GM20000 (cell line): ENCODE data around the gene RAPGEF1.
"Not testable (repeated sequence)": the region's sequence is repeated elsewhere in the genome, so short reads cannot be mapped to it uniquely, and the experiment has no call there.

Experiments
- DNase-seq: peaks from one replicate; pipeline ENCODE4 v3.0.0; 2012; ENCODE audit warnings: low spot score
- TF ChIP-seq, protein P1 (sequence below): IDR thresholded peaks from 2 replicates; pipeline ENCODE4 v1.5.1; 2012; ENCODE audit warnings: mild to moderate bottlenecking, control low read depth; ENCODE audit errors: extremely low read depth, missing control alignments

RAPGEF1 gene

GRCh38 chr9:131690941-131691573 lies 48.8 kb downstream of the RAPGEF1 start:
- DNase-seq: no peak
- TF ChIP-seq, protein P1, sequence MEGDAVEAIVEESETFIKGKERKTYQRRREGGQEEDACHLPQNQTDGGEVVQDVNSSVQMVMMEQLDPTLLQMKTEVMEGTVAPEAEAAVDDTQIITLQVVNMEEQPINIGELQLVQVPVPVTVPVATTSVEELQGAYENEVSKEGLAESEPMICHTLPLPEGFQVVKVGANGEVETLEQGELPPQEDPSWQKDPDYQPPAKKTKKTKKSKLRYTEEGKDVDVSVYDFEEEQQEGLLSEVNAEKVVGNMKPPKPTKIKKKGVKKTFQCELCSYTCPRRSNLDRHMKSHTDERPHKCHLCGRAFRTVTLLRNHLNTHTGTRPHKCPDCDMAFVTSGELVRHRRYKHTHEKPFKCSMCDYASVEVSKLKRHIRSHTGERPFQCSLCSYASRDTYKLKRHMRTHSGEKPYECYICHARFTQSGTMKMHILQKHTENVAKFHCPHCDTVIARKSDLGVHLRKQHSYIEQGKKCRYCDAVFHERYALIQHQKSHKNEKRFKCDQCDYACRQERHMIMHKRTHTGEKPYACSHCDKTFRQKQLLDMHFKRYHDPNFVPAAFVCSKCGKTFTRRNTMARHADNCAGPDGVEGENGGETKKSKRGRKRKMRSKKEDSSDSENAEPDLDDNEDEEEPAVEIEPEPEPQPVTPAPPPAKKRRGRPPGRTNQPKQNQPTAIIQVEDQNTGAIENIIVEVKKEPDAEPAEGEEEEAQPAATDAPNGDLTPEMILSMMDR: no peak

DNA sequence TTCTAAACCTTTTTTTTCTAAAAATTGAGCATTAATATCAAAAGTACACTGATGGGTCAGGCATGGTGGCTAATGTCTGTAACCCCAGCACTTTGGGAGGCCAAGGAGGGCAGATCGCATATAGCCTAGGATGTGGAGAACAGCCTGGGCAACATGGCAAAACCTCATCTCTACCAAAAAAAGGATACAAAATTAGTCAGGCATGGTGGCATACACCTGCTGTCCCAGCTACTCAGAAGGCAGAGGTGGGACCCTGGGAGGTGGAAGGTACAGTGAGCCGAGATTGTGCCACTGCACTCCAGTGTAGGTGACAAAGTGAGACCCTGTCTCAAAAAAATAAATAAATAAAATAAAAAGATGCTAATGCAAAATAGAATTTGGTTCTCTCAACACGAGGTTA lies 49.4 kb downstream of the RAPGEF1 start:
- DNase-seq: no peak

GRCh38 chr9:131688377-131688776 lies 51.5 kb downstream of the RAPGEF1 start:
- TF ChIP-seq, protein P1: no peak
- DNase-seq: no peak

More for the DNA sequence above, 49.4 kb downstream of the RAPGEF1 start:
- TF ChIP-seq, protein P1: no peak

DNA sequence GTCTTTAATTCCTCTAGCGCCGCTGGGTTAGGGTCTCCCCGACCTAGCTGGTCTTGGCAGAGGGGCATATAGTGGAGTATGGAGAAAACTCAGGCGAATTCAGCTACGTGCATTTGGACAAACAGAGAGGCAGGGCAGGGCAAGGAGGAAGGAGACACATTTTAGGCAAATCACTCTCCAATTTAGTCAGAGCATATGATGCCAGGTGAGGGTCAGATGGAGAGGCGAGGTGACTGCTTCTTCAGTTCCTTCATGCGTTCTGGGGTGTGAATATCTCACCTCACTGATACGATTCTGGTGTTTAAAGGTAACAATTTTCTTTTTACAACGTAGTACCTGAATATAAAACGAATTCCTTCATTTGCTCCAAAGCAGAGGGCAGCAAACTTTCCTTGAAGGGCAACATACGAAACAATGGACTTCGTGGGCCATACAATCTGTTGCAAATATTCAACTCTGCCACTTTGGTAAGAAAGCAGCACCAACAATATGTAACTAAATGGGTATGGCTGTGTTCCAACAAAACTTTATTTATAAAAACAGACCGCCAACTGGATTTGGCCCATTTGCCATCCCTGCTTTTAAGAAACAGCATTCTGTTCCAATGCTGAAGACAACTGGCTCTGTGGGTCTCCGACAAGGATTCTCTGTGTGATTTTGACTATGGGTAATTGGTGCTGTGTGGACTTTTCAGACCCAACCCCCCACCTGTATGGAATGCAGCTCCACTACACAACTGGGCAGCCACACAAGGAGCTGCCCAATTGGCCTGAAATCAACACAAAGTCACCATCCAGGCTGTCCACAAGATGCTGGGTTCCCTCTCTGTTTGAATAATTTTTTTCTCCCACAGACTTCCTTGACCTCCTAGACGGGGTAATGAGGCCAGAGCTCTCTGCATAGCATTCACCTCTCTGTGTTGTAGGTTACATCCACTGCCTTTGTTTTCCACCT lies 53.8 kb downstream of the RAPGEF1 start:
- DNase-seq: no peak
- TF ChIP-seq, protein P1: no peak

DNA sequence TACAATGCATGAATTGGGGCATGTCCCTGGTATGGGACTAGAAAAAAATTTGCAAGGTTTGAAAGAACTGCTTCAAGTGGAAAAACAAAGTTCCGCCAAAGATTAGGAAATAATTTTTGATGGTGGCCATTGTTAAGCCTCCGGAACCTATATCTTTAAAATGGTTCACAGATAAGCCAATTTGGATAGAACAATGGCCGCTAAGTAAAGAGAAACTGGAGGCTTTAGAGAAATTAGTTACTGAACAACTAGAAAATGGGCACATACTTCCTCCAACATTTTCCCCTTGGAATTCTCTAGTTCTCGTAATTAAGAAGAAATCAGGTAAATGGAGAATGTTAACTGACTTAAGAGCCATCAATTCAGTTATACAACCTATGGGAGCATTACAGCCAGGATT lies 56.8 kb downstream of the RAPGEF1 start:
- not testable (repeated sequence) for DNase-seq

DNA sequence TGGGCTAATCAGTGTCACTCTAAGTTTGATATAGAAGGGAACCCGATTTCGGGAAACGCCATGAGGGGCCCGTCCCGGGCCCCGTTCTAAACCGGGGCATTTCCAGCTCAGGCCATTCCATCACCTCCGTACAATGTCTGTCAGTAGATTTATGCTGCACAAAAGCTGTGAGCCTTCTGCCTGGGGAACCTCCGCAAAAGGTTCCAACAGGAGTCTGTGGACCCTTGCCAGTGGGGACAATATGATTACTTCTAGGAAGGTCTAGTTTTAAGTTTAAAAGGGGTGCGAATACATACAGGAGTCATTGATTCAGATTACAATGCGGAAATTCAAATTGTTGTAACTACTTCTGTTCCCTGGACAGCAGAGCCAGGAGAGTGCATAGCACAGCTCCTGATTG lies 57.6 kb downstream of the RAPGEF1 start:
- TF ChIP-seq, protein P1: no peak
- DNase-seq: no peak

- DNase-seq: not testable (repeated sequence)
These were observed 58.0 kb downstream of the RAPGEF1 start for GRCh38 chr9:131681826-131682225.

DNA sequence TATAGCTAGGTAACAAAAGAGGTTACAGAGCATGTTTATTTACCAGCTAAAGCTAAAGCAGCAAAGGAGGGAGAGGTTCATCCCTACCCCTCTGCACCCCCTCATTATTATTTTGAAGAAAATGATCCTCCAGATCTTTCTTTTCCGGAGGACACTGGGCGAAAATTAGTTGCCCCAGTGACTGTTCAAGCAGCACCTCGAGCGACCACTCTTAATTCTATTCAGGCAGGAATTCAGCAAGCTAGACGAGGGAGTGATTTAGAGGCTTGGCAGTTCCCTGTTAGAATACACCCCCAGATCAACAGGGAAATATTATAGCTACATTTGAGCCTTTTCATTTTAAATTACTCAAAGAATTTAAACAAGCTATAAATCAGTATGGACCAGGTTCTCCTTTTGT lies 58.8 kb downstream of the RAPGEF1 start:
- DNase-seq: not testable (repeated sequence)
